Measurements from ENCODE around the gene TMCO1.

TMCO1 gene

DNA sequence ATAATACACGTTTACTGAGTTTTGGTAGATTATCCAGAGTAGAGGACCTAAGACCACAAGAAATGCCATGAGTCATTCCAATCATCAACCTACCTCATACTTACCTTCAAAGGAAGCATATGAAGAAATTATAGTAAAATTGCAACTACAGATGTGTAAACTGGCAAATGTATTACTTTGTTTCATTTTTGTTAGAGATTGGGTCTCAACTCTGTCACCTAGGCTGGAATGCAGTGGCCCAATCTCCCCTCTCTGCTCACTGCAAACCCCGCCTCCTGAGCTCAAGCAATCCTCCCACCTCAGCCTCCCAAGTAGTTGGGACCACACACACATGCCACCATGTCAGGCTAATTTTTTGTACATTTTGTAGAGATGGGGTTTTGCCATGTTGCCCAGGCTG lies 5.2 kb downstream of the TMCO1 start:
- DNase-seq (ENCODE audit: low spot score), result no peak
- TF ChIP-seq, protein P1, sequence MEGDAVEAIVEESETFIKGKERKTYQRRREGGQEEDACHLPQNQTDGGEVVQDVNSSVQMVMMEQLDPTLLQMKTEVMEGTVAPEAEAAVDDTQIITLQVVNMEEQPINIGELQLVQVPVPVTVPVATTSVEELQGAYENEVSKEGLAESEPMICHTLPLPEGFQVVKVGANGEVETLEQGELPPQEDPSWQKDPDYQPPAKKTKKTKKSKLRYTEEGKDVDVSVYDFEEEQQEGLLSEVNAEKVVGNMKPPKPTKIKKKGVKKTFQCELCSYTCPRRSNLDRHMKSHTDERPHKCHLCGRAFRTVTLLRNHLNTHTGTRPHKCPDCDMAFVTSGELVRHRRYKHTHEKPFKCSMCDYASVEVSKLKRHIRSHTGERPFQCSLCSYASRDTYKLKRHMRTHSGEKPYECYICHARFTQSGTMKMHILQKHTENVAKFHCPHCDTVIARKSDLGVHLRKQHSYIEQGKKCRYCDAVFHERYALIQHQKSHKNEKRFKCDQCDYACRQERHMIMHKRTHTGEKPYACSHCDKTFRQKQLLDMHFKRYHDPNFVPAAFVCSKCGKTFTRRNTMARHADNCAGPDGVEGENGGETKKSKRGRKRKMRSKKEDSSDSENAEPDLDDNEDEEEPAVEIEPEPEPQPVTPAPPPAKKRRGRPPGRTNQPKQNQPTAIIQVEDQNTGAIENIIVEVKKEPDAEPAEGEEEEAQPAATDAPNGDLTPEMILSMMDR (IDR thresholded peaks at IDR 0.05; ENCODE audit: borderline replicate concordance, control extremely low read depth, extremely low read depth, insufficient read depth, missing control alignments), result no peak
- in situ Hi-C loops (cut with MboI; ENCODE audit: low sequenced_read_pairs, unreplicated experiment), result no loop called here

DNA sequence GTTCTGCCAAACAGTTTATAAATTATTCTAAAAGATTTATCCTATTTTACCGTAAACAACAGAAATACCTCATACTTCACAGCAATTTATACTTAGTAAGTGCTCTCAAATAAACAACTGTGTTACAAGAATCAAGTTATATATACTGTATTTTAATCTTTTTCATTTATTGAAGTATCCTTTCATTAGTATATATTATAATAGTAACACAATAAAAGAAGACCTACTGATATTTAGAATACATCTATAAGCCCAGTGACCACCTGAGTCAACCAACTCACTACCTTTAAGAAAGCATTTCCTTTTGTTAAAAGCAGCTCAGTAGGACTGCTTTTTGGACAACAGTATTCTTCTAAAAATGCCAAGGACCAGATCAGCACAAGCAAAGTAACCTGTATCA lies 5.9 kb downstream of the TMCO1 start:
- DNase-seq (ENCODE audit: low spot score), result no peak
- in situ Hi-C loops (cut with MboI; ENCODE audit: low sequenced_read_pairs, unreplicated experiment), result no loop called here
- TF ChIP-seq, protein P1 (IDR thresholded peaks at IDR 0.05; ENCODE audit: borderline replicate concordance, control extremely low read depth, extremely low read depth, insufficient read depth, missing control alignments), result no peak

DNA sequence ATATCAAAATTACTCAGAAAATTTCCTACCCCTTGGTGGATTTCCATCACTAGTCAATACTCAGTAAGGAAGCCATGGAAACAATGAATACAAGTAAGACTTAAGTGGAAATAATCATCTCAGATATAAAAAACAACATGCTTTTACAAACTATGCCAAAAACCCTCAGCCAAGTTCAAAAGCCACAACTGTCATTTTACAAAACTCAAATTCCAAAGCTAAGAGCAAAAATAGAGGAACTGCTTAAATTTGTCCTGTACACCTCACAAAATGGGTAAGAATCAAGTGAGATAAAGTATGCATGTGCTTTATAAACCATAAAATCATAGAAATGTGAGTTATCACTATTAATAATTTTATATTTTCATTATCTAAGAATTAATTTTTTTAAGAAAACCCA lies 9.6 kb downstream of the TMCO1 start:
- DNase-seq (ENCODE audit: low spot score), result no peak
- in situ Hi-C loops (cut with MboI; ENCODE audit: low sequenced_read_pairs, unreplicated experiment), result no loop called here
- TF ChIP-seq, protein P1 (IDR thresholded peaks at IDR 0.05; ENCODE audit: borderline replicate concordance, control extremely low read depth, extremely low read depth, insufficient read depth, missing control alignments), result no peak

DNA sequence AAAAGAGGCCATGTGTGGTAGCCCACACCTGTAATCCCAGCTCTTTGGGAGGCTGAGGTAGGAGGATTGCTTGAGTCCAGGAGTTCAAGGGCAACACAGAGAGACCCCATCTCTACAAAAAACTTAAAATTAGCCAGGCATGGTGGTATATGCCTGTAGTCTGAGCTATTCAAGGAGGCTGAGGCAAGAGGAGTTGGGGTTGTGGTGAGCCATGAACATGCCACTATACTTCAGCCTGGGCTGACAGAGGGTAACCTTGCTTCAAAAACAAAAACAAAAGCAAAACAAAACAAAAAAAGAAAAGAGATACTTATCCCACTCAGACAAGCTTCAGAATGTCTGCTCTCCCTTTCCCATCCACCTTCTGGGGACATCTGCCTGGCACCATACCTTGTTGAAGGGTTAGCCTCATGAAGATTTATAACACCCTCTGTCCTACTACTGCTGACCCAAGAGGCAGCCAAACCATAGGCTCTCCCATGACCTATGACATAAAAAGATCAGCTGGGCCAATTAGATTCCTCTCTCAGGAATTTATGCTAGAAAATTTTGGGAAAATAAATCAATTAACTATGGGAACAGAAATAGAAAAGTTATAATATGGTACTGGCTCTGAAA lies 13.2 kb downstream of the TMCO1 start:
- in situ Hi-C loops (cut with MboI; ENCODE audit: low sequenced_read_pairs, unreplicated experiment), result no loop called here
- TF ChIP-seq, protein P1 (IDR thresholded peaks at IDR 0.05; ENCODE audit: borderline replicate concordance, control extremely low read depth, extremely low read depth, insufficient read depth, missing control alignments), result no peak
- no peak for DNase-seq (ENCODE audit: low spot score)

DNA sequence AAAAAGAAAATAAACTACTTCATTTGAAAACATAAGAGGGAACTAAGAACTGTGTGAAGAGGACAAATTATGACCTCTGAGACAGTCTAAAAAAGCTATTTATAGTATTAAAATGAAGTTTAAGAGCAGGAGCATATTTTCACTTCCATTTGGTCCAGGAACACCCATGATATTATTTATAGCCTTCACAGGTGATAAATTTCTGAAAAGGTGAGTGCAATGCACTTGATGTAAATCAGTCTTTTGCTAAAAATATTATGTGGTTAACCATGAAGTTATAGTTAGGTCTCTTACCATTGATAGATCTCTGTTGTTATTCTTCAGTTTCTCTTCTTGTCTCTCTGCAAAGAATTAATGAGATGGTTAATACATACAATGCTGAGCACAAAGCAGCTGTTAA lies 14.7 kb downstream of the TMCO1 start:
- TF ChIP-seq, protein P1 (IDR thresholded peaks at IDR 0.05; ENCODE audit: borderline replicate concordance, control extremely low read depth, extremely low read depth, insufficient read depth, missing control alignments), result no peak
- in situ Hi-C loops (cut with MboI; ENCODE audit: low sequenced_read_pairs, unreplicated experiment), result no loop called here
- peak; percentile 36 for DNase-seq (ENCODE audit: low spot score)

DNA sequence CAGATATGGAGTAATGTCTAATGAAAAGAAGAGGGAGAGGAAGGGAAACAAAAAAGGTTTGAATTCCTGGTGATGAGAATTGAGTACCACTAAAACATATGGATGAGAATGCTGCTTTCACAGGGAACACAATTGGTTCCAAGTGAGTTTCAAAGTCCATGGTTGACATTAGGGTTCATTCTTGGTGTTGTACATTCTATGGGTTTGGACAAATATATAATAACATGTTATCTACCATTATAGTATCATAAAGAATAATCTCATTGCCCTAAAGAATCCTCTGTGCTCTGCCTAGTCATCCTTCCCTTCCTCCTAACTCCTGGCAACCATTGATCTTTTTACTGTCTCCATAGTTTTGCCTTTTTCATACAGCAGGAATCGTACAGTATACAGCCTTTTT lies 20.1 kb downstream of the TMCO1 start:
- no peak for DNase-seq (ENCODE audit: low spot score)
- TF ChIP-seq, protein P1 (IDR thresholded peaks at IDR 0.05; ENCODE audit: borderline replicate concordance, control extremely low read depth, extremely low read depth, insufficient read depth, missing control alignments), result no peak
- in situ Hi-C loops (cut with MboI; ENCODE audit: low sequenced_read_pairs, unreplicated experiment), result no loop called here
